B cell (primary cell): ENCODE results near the gene ERGIC1. TPM values are rescaled to one million over a fixed set of nuclear protein-coding genes. Genes with fewer than 3 reads are reported as not detected.

Experiments
- ATAC-seq: fragments of 200-7000 bp; cut with Tn5 transposase; one replicate; pipeline ENCODE4 v1.10.0; 2021; ENCODE audit warnings: low read depth, mild to moderate bottlenecking, moderate number of reproducible peaks, moderate library complexity
- CTCF ChIA-PET: fragments of 350-600 bp; sonication (Branson Sonifier 250); formaldehyde crosslinking; loops from one replicate; lab custom pipeline; 2021; ENCODE audit warnings: antibody characterized with exemption, inconsistent platforms; lab: Charles Lee
- POLR2A ChIA-PET: fragments of 350-600 bp; sonication (Branson Sonifier 250); formaldehyde crosslinking; loops from one replicate; lab custom pipeline; 2021; ENCODE audit warnings: antibody characterized with exemption; lab: Charles Lee
- DNase-seq: peaks from one replicate; pipeline ENCODE4 v3.0.0; 2013
- H2AFZ ChIP-seq: 2 replicates; pipeline ENCODE4 v1.6.1; 2012; ENCODE audit warnings: mild to moderate bottlenecking, low read depth, low read length; ENCODE audit not compliant: insufficient read depth, poor library complexity, severe bottlenecking
- H3K27ac ChIP-seq, 2 donors: 1 replicate in 1 of 2; 2 replicates in 1 of 2; pipeline ENCODE4 v1.5.1; 2012 to 2013; ENCODE audit warnings: low read length in 2 of 2, mild to moderate bottlenecking in 2 of 2, moderate library complexity in 1 of 2
- H3K27me3 ChIP-seq, 4 experiments: fragments of 200-600 bp in 1 of 4; sonication (generic) in 1 of 4; replicated peaks in 1 of 4; 1 replicate in 2 of 4; 2 replicates in 2 of 4; pipeline versions ENCODE4 v1.6.1 to v1.7.0; 2013 to 2016; ENCODE audit warnings: low read length in 3 of 4, mild to moderate bottlenecking in 2 of 4, mixed read lengths in 1 of 4, moderate library complexity in 1 of 4; ENCODE audit not compliant: insufficient read depth in 4 of 4, control insufficient read depth in 3 of 4; ENCODE audit errors: control extremely low read depth in 1 of 4
- H3K36me3 ChIP-seq, 2 experiments: replicated peaks in 1 of 2; 1 replicate in 1 of 2; 2 replicates in 1 of 2; pipeline versions ENCODE4 v1.6.1 to v1.7.1; 2013; ENCODE audit warnings: low read length in 1 of 2; ENCODE audit not compliant: insufficient read depth in 2 of 2, control insufficient read depth in 1 of 2; ENCODE audit errors: control extremely low read depth in 1 of 2, extremely low read depth in 1 of 2
- H3K4me1 ChIP-seq, 2 donors: fragments of 200-600 bp in 1 of 2; sonication (generic) in 1 of 2; 1 replicate in 1 of 2; 2 replicates in 1 of 2; pipeline versions ENCODE4 v1.5.1 to v1.6.1; 2013 to 2017; ENCODE audit warnings: low read length in 2 of 2; ENCODE audit not compliant: control insufficient read depth in 2 of 2, insufficient read depth in 2 of 2
- H3K4me2 ChIP-seq: replicated peaks from 2 replicates; pipeline ENCODE3; 2012; ENCODE audit warnings: mild to moderate bottlenecking, low read depth, low read length; ENCODE audit not compliant: poor library complexity, severe bottlenecking
- H3K4me3 ChIP-seq, 5 experiments: fragments of 200-600 bp in 1 of 5; sonication (generic) in 1 of 5; 1 replicate in 3 of 5; 2 replicates in 2 of 5; pipeline versions ENCODE4 v1.5.1 to v1.7.0; 2011 to 2016; ENCODE audit warnings: low read length in 4 of 5, mild to moderate bottlenecking in 4 of 5, low read depth in 2 of 5, control low read depth in 1 of 5, moderate library complexity in 1 of 5; ENCODE audit not compliant: insufficient read depth in 1 of 5; ENCODE audit errors: control extremely low read depth in 1 of 5, extremely low read depth in 1 of 5
- H3K79me2 ChIP-seq: fragments of 200-600 bp; sonication (generic); one replicate; pipeline ENCODE4 v1.6.0; 2016; ENCODE audit warnings: low read length; ENCODE audit not compliant: control insufficient read depth, insufficient read depth
- H3K9ac ChIP-seq: fragments of 200-600 bp; sonication (generic); 2 replicates; pipeline ENCODE4 v1.6.1; 2017; ENCODE audit warnings: mild to moderate bottlenecking, low read length, moderate library complexity
- H3K9me3 ChIP-seq, 3 donors: one replicate each; pipeline versions ENCODE4 v1.6.1 to v1.7.1; 2013; ENCODE audit warnings: low read length in 2 of 3; ENCODE audit not compliant: control insufficient read depth in 2 of 3, insufficient read depth in 1 of 3; ENCODE audit errors: control extremely low read depth in 1 of 3
- H4K20me1 ChIP-seq: 2 replicates; pipeline ENCODE4 v1.6.0; 2012; ENCODE audit warnings: mild to moderate bottlenecking, low read length; ENCODE audit not compliant: insufficient read depth, control insufficient read depth, poor library complexity, severe bottlenecking
- H3K27ac Mint-ChIP-seq: one replicate; pipeline ENCODE4 v1.8.0; 2021; ENCODE audit warnings: mixed read lengths
- H3K27me3 Mint-ChIP-seq: one replicate; pipeline ENCODE4 v1.8.0; 2021; ENCODE audit warnings: mixed read lengths
- H3K4me1 Mint-ChIP-seq: one replicate; pipeline ENCODE4 v1.8.0; 2021; ENCODE audit warnings: mixed read lengths
- H3K4me3 Mint-ChIP-seq: one replicate; pipeline ENCODE4 v1.8.0; 2021; ENCODE audit warnings: mixed read lengths
- H3K9me3 Mint-ChIP-seq: one replicate; pipeline ENCODE4 v1.8.0; 2022; ENCODE audit warnings: mixed read lengths; ENCODE audit not compliant: insufficient read depth
- CTCF ChIP-seq: fragments of 200-600 bp; IDR thresholded peaks from one replicate; pipeline ENCODE4 v1.8.0; 2022; ENCODE audit warnings: antibody characterized with exemption, mild to moderate bottlenecking
- EZH2 ChIP-seq: IDR thresholded peaks from 2 replicates; pipeline ENCODE4 v1.6.1; 2012; ENCODE audit warnings: borderline replicate concordance, low read depth, mild to moderate bottlenecking, moderate library complexity, low read length; ENCODE audit not compliant: insufficient read depth, poor library complexity, severe bottlenecking
- WGBS: methylation state at CpG from one replicate; pipeline ENCODE4 v1.1.5; 2013; ENCODE audit warnings: missing lambda C conversion rate; ENCODE audit not compliant: insufficient coverage; 5-methylcytosine and 5-hydroxymethylcytosine counted together
- intact Hi-C: fragments of 100-400 bp; cut with micrococcal nuclease; formaldehyde crosslinking; loops from one replicate; pipeline ENCODE4 v1.10.0; 2022
- polyA plus RNA-seq: library from polyadenylated mRNA; depleted of rRNA; stranded (reverse); fragments of >200 nt; gene quantifications from 2 replicates; pipeline ENCODE4 v1.2.3, GENCODE V29; 2012
- total RNA-seq, 2 donors: library from RNA; stranded (reverse); fragments of 120-200 nt in 1 of 2; gene quantifications; 1 replicate in 1 of 2; 2 replicates in 1 of 2; pipeline versions ENCODE4 v1.2.3 to v1.2.4, GENCODE V29; 2013 to 2022

ERGIC1 gene
- total and polyA plus RNA-seq, 2 donors (not counting 1 experiment from before 2014, with no cell fraction given): 86.3 to 140 TPM

GRCh38 chr5:172905346-172906140, 71.5 kb downstream of the ERGIC1 start:
- H3K27me3 ChIP-seq: no peaks in the 10 kb centered on the region
- no peak overlapping the region for H3K27ac ChIP-seq
- POLR2A ChIA-PET: no interaction called here
- ATAC-seq (no peak), DNase-seq (no peak)
- Mint-ChIP-seq H3K4me3 (no peak overlapping the region), H3K4me1 (peaks cover 9% of the 10 kb centered on the region), H3K27me3 (no peaks in the 10 kb centered on the region), H3K27ac (no peak overlapping the region), H3K9me3 (no peaks in the 10 kb centered on the region)
- peaks cover 0 to under 1% of the 10 kb centered on the region in 2 donors for H3K4me1 ChIP-seq
- no peaks in the 10 kb centered on the region for H3K9me3 ChIP-seq
- H3K9ac ChIP-seq: no peak overlapping the region
- peaks cover 0 to 45% of the 10 kb centered on the region in 2 experiments for H3K36me3 ChIP-seq
- CTCF ChIA-PET: interaction anchor here (1.2 to 4.5 kb wide), 4 partner anchors 27 to 192 kb away, joined by 3 to 27 read pairs (median 8); no protein-coding TSS in a partner anchor
- no peaks in the 10 kb centered on the region for H4K20me1 ChIP-seq
- intact Hi-C loops: no loop called here
- no peak overlapping the region for H2AFZ ChIP-seq
- peaks cover 4% of the 10 kb centered on the region for H3K79me2 ChIP-seq
- 98% methylated on average over 23 of the region's 26 CpGs for WGBS
- H3K4me3 ChIP-seq: no peak overlapping the region
- TF ChIP-seq CTCF (no peak), EZH2 (no peak)
- H3K4me2 ChIP-seq: no peak overlapping the region

GRCh38 chr5:172906436-172906835, 72.4 kb downstream of the ERGIC1 start:
- Mint-ChIP-seq H3K9me3 (no peaks in the 10 kb centered on the region), H3K27ac (no peak overlapping the region), H3K4me1 (peaks cover 17% of the 10 kb centered on the region), H3K27me3 (no peaks in the 10 kb centered on the region), H3K4me3 (no peak overlapping the region)
- no peak overlapping the region for H3K4me3 ChIP-seq
- TF ChIP-seq EZH2: no peak
- TF ChIP-seq CTCF: no peak
- WGBS: 78% methylated on average over 5 of the region's 6 CpGs
- H3K79me2 ChIP-seq: peaks cover 4% of the 10 kb centered on the region
- DNase-seq (no peak), ATAC-seq (no peak)
- H4K20me1 ChIP-seq: no peaks in the 10 kb centered on the region
- H3K36me3 ChIP-seq: peaks cover 0 to 38% of the 10 kb centered on the region in 2 experiments
- intact Hi-C loops: no loop called here
- peaks cover 8 to 9% of the 10 kb centered on the region in 2 donors for H3K4me1 ChIP-seq
- CTCF ChIA-PET: interaction anchor here (0.8 to 4.5 kb wide), 5 partner anchors 129 to 193 kb away, joined by 3 to 27 read pairs (median 4); partner anchors contain the start of gene DUSP1
- no peak overlapping the region for H3K9ac ChIP-seq
- H3K27me3 ChIP-seq: no peaks in the 10 kb centered on the region
- no peak overlapping the region for H3K27ac ChIP-seq
- POLR2A ChIA-PET: interaction anchor here (0.6 kb wide), 1 partner anchor 55 kb away, joined by 3 read pairs; no protein-coding TSS in a partner anchor
- no peaks in the 10 kb centered on the region for H3K9me3 ChIP-seq
- H3K4me2 ChIP-seq: no peak overlapping the region
- H2AFZ ChIP-seq: no peak overlapping the region
